HPDE6-E6E7 (cell line): Measurements from ENCODE around the gene MRPS11.
"Not testable (repeated sequence)": the region's sequence is repeated elsewhere in the genome, so short reads cannot be mapped to it uniquely, and the experiment has no call there.

Source experiments
- DNase-seq: peaks from one replicate; pipeline ENCODE4 v3.0.0; 2011; ENCODE audit warnings: missing footprints; ENCODE audit errors: extremely low spot score

MRPS11 gene

DNA sequence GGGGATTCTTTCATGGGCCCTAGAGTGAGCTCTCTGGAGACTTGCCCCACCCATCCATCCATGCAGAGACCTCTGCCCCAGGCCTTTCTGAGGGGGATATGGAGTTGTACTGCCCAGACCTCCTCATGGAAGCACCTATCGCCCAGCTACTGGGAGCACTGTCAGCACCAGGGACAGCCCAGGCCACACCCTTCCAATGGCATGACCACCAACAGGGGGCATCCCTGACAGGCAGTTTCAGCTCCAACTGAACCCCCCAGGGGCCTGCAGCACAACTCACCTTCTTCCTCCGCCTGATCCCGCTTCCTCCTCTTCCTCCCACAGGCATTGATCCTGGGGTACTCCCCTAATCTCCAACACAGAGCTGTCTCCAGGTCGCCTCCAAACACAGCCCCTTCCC lies 21.8 kb downstream of the MRPS11 start:
- DNase-seq, result no peak

GRCh38 chr15:88490036-88490435 lies 22.5 kb downstream of the MRPS11 start:
- no peak for DNase-seq

DNA sequence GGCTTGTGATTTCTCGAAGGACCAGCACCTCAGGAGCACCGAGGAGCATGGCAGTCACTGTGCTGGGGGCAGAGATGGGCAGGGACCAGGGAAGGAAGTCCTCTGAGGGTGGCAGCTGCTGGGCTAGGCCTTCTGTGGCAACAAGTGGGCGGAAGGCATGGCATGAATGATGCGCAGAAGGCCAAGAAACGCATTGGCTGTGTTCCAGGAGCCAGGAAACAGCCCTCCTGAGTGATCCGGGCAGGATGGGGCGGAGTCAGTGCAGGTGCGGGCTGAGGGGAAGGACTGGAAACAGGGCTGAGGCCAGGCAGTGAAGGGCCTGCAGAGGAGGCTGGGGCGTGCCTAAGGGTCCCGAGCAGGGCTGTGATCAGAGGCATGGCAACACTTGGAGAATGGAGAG lies 23.6 kb downstream of the MRPS11 start:
- DNase-seq, result no peak

DNA sequence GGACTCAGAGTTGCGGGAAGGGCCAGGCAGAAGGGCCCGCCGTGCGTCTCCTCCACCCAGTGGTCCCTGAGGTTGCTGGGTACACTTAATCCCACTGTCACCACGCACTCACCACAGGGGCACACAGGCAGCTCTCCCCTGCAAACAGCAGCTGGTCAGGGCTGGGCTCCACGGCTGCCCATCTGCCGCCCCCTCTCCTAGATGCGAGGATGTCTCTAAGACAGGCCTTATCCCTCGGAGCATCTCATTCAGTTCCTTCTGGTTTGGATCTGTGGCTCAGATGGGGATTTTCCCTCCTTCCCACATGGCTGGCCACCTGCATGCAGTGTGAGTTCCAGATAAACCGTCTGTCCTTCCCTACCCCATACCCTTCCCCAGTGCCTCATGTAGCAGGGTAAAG lies 26.3 kb downstream of the MRPS11 start:
- DNase-seq, result no peak

- DNase-seq, result no peak
Measured at GRCh38 chr15:88497109-88497765, 29.7 kb downstream of the MRPS11 start.

- DNase-seq, result no peak
Measured at GRCh38 chr15:88498996-88499395, 31.5 kb downstream of the MRPS11 start.

DNA sequence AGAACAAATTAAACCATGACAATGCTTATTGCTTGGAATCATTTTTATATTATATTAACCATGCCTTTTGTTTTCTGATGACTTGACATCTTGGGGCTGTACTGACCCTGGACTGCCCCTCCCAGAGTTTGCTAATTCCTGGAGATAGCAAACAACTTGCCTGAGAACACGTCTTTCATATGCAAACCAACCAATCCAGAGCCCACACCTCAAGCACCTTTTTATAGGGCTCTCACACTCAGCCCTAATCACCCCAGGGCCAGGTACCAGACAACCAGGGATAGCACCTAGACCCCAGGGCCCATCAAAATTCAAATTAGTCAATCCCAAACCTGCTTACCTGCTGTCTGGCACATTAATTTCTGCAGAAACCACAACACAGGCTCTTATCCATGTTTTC lies 36.9 kb downstream of the MRPS11 start:
- no peak for DNase-seq

DNA sequence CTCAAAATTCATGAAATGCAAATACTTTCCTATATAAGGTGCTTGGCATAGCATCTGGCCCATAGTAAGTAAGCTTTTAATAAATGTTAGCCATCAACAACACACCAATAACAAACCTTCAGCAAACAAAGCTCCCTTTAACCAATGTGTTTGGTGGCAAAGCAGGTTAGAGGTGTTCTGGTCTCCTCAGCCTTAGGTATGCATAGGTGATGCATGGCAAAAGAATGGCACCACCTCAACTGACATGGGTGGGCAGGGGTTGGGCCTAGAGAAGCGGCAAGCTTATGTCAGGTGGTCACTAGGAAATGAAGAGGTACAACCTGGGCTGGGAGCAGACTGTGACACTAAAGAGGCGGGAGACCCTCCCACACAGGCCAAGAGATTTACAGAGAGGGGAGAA lies 38.2 kb downstream of the MRPS11 start:
- no peak for DNase-seq

DNA sequence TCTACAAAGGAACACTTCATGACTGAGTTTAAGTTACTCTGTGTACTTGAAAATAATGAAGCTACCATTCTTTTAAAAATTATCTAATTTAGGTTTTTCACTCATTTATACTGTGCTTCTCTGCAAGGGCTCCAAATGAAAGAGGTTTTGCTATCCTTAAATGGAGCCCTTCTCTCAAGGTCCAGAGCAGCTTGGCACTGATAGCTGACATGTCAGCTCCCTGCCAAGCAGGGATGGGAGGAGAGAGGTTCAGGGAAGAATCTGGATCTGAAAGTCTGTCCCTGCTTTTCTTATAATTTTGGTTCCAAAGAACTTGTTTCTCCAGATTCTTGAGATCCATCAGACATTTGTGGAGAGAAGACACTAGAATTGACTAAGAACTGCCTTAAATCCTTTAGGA lies 39.1 kb downstream of the MRPS11 start:
- DNase-seq, result no peak

GRCh38 chr15:88509321-88509720 lies 41.8 kb downstream of the MRPS11 start:
- no peak for DNase-seq

DNA sequence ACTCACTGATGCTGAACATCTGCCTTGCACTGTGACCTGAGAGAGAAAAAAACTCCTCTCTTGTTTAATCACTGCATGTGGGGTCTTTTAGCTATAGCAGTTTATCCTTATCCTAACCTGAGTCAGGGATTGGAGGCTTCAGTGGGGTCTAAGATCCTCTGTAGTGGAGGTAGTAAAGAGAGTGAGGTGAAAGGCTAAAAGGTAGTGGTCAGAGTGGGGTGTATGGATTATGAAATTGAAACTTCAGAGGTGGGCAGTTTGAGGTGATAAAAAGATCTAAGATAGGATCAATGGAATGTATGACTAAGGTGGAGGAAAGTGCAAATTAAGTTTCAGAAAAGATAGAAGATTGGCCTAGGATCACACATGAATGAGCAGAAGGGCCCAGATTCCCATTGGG lies 42.5 kb downstream of the MRPS11 start:
- DNase-seq, result no peak

GRCh38 chr15:88511161-88511560 lies 43.7 kb downstream of the MRPS11 start:
- DNase-seq, result no peak

GRCh38 chr15:88512078-88512477 lies 44.6 kb downstream of the MRPS11 start:
- no peak for DNase-seq

DNA sequence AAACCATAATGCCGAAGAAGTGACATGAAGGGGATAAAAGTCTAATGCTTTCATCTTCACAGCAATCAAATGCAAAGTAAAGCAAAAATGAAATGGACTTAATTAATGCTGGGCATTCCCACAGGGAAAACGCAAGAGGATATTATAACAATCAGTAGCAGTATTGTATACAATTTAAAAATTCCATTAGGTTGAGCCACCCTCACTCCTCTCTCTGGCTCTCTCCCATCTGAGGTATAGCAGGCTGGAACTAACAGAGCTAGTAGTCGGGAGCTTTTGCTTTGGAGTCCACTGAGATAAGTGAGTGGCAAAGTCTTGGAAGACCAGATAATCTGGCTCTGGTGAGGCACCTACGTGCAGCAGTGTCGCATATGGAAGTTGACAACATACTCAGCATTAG lies 45.1 kb downstream of the MRPS11 start:
- DNase-seq, result no peak

GRCh38 chr15:88513195-88513594 lies 45.7 kb downstream of the MRPS11 start:
- DNase-seq, result no peak

DNA sequence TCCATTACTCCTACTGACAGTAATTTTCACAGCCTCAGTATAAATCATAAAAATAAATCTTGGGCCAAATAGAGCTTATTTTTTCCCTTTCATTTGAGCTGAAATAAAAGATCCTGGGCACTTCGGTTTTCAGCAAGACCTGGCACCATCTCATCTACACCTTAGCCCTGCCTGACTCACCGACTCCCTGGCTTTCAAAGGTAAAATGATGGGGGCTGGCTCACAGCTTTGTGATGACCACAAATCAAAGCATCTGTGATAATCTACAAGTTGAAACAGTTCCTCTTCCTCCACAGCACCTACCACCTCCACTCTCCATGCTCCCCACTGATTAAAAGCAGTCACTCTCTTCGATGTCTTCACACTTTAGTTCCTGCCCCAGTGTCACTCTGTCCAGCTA lies 51.4 kb downstream of the MRPS11 start:
- DNase-seq, result no peak

DNA sequence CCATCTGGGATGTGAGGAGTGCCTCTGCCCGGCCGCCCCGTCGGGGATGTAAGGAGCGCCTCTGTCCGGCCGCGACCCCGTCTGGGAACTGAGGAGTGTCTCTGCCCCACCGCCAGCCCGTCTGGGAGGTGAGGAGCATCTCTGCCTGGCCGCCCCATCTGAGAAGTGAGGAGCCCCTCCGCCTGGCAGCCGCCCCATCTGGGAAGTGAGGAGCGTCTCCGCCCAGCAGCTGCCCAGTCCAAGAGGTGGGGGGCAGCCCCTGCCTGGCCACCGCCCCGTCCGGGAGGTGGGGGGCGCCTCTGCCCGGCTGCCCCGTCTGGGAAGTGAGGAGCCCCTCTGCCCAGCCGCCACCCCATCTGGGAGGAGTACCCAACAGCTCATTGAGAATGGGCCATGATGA lies 56.6 kb downstream of the MRPS11 start:
- not testable (repeated sequence) for DNase-seq

- no peak for DNase-seq
Measured at GRCh38 chr15:88525418-88525817, 57.9 kb downstream of the MRPS11 start.

DNA sequence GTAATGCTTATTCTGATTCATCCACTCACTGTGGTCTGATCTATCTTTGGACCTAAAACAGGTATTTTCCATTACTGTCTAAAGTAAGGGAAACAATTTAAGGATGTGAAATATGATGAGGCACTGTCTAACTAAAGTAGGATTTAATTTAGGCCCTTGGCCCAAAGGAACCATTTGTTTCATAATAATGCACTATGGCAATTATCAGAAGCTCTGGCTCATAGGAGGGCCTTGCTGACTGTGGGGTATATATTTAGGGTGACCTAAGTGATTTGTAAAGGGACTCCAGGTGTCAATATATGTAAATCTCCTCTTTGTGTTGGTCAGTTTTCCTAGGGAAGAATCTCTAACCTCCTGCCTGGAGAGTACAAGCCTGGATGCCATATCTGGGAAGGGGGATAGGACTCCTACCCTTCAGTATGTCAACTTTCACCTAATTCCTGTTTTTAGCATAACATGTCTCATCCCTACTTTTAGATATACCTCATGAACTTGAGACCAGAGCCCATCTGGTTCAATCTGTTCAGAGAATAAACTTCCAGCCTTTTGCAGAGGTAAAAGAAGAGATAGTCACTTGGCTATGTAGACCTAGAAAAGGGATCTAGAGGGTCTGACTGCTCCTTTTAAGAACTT lies 58.9 kb downstream of the MRPS11 start:
- DNase-seq, result no peak

- no peak for DNase-seq
Measured at GRCh38 chr15:88529021-88529630, 61.6 kb downstream of the MRPS11 start.
